ENCODE measurements around the gene EYS. TPM values are rescaled to one million over a fixed set of nuclear protein-coding genes. Genes with fewer than 3 reads are reported as not detected.
"Not testable (repeated sequence)": the region's sequence is repeated elsewhere in the genome, so short reads cannot be mapped to it uniquely, and the experiment has no call there.

The EYS gene
- total and polyA plus RNA-seq, 2 of the 13 experiments (the other 11 are each of a cell fraction or from before 2014, with no cell fraction given): 0.04 to 0.07 TPM

DNA sequence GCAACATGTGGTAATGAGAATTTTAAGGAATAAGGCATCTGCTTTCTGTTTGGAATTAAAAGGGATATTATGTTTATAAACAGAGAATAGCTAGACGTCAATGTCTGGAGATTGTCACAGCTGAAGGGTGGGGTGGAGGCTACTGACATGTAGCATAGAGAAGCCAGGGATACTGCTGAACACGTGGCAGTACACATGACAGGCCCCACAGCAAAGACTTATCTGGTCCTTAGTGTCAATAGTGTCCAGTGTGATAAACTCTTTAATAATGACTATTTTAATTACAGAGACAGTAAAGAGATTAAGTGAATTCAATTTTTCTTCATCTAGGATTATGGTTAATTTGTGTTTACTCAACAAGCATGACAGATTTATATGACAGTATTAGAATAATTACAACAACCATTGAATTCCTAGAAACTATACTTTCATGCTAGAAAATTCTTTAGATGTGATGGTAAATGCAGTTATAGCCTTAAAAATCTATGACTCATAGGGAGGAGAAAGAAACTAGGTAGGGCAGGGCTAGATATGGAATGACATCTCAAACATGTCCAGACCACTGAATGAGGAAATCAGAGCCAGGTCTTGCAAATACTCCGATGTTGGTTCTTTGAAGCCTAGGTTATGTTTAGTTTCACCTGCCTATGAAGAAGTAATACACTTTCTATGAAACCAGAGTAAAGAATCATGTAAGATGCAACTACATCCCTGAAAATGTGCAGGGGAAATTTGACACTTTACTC is 1671.9 kb downstream of the EYS start:
- no TSS peak for BruUV-seq (replicated peaks)
- Histone ChIP-seq H2AFZ (ENCODE audit: low read length) (no peak overlapping the region), H3K4me3 (replicated peaks in 1 of 3; ENCODE audit: insufficient read depth in 1 of 3, low read depth in 2 of 3, low read length in 3 of 3) (no peak overlapping the region), H3K4me1 (ENCODE audit: insufficient read depth, low read length) (no peaks in the 10 kb centered on the region), H3K36me3 (replicated peaks in 1 of 2; ENCODE audit: control insufficient read depth in 1 of 2, insufficient read depth in 2 of 2, low read length in 2 of 2) (no peaks in the 10 kb centered on the region), H3K4me2 (ENCODE audit: low read depth, low read length) (no peak overlapping the region), H3K79me2 (ENCODE audit: insufficient read depth, low read length) (no peaks in the 10 kb centered on the region), H3K9me3 (ENCODE audit: low read length) (no peaks in the 10 kb centered on the region), H3K27ac (ENCODE audit: extremely low read length, insufficient read depth, low read length) (no peak overlapping the region), H3K27me3 (ENCODE audit: control insufficient read depth in 1 of 2, insufficient read depth in 2 of 2, low read length in 2 of 2) (no peaks in the 10 kb centered on the region), H3K9ac (ENCODE audit: insufficient read depth, low read depth, low read length) (no peak overlapping the region), H4K20me1 (ENCODE audit: insufficient read depth, low read length) (no peaks in the 10 kb centered on the region)
- in situ Hi-C loops (cut with HindIII; ENCODE audit: extremely low pct_ligation_motif_present, low pct_unique_long_range_greater_than_20kb): no loop called here
- WGBS (ENCODE audit: low lambda C conversion rate): 9% methylated on average over 3 of the region's 3 CpGs
- TF ChIP-seq MXD4 (CRISPR knock-in tag; IDR thresholded peaks at IDR 0.05) (no peak), KLF11 (CRISPR knock-in tag; IDR thresholded peaks at IDR 0.05) (no peak), CREB1 (IDR thresholded peaks at IDR 0.05) (no peak; the same call in 1 of the 2 replicates), CREB1 (CRISPR knock-in tag; IDR thresholded peaks at IDR 0.05) (no peak)
- TF ChIP-seq, protein P1, sequence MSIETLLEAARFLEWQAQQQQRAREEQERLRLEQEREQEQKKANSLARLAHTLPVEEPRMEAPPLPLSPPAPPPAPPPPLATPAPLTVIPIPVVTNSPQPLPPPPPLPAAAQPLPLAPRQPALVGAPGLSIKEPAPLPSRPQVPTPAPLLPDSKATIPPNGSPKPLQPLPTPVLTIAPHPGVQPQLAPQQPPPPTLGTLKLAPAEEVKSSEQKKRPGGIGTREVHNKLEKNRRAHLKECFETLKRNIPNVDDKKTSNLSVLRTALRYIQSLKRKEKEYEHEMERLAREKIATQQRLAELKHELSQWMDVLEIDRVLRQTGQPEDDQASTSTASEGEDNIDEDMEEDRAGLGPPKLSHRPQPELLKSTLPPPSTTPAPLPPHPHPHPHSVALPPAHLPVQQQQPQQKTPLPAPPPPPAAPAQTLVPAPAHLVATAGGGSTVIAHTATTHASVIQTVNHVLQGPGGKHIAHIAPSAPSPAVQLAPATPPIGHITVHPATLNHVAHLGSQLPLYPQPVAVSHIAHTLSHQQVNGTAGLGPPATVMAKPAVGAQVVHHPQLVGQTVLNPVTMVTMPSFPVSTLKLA (IDR thresholded peaks at IDR 0.05): peak; percentile 73
- FAIRE-seq (no peak), ATAC-seq (no peak), DNase-seq (ENCODE audit: low spot score) (no peak)
- ChIA-PET POLR2A (no interaction called here), CTCF (ENCODE audit: low intra/inter-chr PET ratio, low total read pairs) (no interaction called here)
- intact Hi-C loops (cut with micrococcal nuclease; ENCODE audit: unreplicated experiment): no loop called here

DNA sequence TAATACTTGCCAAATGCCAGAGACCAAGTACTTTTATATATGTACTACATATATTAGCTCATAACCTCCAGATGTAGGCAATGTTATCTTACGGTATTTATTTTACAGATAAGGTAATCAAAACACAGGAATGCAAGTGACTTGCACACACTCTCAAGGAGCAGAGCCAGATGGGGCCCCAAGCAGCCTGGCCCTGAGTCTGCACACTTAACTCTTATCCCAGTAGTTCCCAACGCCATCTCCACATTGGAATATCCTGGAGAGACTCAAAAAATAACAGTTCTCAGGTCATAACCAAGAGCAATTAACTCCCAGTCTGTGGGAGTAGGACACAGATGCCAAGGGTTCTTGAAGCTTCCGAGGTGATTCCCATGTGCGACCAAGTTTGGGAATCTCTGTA is 1672.7 kb downstream of the EYS start:
- Histone ChIP-seq H2AFZ (ENCODE audit: low read length) (no peak overlapping the region), H4K20me1 (ENCODE audit: insufficient read depth, low read length) (no peaks in the 10 kb centered on the region), H3K9ac (ENCODE audit: insufficient read depth, low read depth, low read length) (no peak overlapping the region), H3K9me3 (ENCODE audit: low read length) (no peaks in the 10 kb centered on the region), H3K4me3 (replicated peaks in 1 of 3; ENCODE audit: insufficient read depth in 1 of 3, low read depth in 2 of 3, low read length in 3 of 3) (no peak overlapping the region), H3K79me2 (ENCODE audit: insufficient read depth, low read length) (no peaks in the 10 kb centered on the region), H3K27ac (ENCODE audit: extremely low read length, insufficient read depth, low read length) (no peak overlapping the region), H3K4me2 (ENCODE audit: low read depth, low read length) (no peak overlapping the region), H3K27me3 (ENCODE audit: control insufficient read depth in 1 of 2, insufficient read depth in 2 of 2, low read length in 2 of 2) (no peaks in the 10 kb centered on the region; a peak in 1 of 5 replicates), H3K36me3 (replicated peaks in 1 of 2; ENCODE audit: control insufficient read depth in 1 of 2, insufficient read depth in 2 of 2, low read length in 2 of 2) (no peaks in the 10 kb centered on the region), H3K4me1 (ENCODE audit: insufficient read depth, low read length) (no peaks in the 10 kb centered on the region)
- 58% methylated on average over 4 of the region's 4 CpGs for WGBS (ENCODE audit: low lambda C conversion rate)
- CTCF ChIA-PET (ENCODE audit: low intra/inter-chr PET ratio, low total read pairs): no interaction called here
- in situ Hi-C loops (cut with HindIII; ENCODE audit: extremely low pct_ligation_motif_present, low pct_unique_long_range_greater_than_20kb) (no loop called here), intact Hi-C loops (cut with micrococcal nuclease; ENCODE audit: unreplicated experiment) (no loop called here)
- ATAC-seq (no peak), DNase-seq (ENCODE audit: low spot score) (no peak), FAIRE-seq (no peak)
- POLR2A ChIA-PET: no interaction called here
- TF ChIP-seq ZNF761 (CRISPR knock-in tag; conservative IDR thresholded peaks at IDR 0.05): no peak
- no peak for TF ChIP-seq MAFG (CRISPR knock-in tag; IDR thresholded peaks at IDR 0.05)
- TF ChIP-seq ARHGAP35 (CRISPR knock-in tag; IDR thresholded peaks at IDR 0.05; ENCODE audit: borderline replicate concordance): no peak
- TF ChIP-seq SMC3 (IDR thresholded peaks at IDR 0.05; ENCODE audit: low read length): no peak
- TF ChIP-seq, protein P2, sequence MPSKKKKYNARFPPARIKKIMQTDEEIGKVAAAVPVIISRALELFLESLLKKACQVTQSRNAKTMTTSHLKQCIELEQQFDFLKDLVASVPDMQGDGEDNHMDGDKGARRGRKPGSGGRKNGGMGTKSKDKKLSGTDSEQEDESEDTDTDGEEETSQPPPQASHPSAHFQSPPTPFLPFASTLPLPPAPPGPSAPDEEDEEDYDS (CRISPR knock-in tag; IDR thresholded peaks at IDR 0.05): no peak
- BruUV-seq (replicated peaks): no TSS peak

DNA sequence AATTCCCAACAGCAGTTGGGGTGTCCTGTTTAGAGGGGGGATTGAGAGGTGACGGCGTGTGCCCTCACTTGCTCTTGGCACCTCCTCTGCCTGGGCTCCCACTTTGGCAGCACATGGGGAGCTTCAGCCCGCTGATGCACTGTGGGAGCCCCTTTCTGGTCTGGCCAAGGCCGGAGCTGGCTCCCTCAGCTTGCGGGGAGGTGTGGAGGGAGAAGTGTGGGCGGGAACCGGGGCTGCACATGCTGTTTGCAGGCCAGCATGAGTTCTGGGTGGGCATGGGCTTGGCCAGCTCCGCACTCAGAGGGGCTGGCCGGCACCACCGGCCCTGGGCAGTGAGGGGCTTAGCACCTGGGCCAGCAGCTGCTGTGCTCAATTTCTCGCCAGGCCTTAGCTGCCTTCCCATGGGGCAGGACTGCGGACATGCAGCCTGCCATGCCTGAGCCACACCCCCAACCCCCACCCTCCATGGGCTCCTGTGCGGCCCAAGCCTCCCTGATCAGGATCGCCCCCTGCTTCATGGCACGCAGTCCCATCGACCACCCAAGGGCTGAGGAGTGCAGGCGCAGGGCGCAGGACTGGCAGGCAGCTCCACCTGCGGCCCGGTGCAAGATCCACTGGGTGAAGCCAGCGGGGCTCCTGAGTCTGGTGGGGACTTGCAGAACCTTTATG is 1675.9 kb downstream of the EYS start:
- FAIRE-seq; H3K4me3 ChIP-seq (replicated peaks in 1 of 3; ENCODE audit: insufficient read depth in 1 of 3, low read depth in 2 of 3, low read length in 3 of 3); BruUV-seq (replicated peaks); H3K4me2 ChIP-seq (ENCODE audit: low read depth, low read length); H3K9ac ChIP-seq (ENCODE audit: insufficient read depth, low read depth, low read length); in situ Hi-C loops (cut with HindIII; ENCODE audit: extremely low pct_ligation_motif_present, low pct_unique_long_range_greater_than_20kb); DNase-seq (ENCODE audit: low spot score); H4K20me1 ChIP-seq (ENCODE audit: insufficient read depth, low read length); H3K36me3 ChIP-seq (replicated peaks in 1 of 2; ENCODE audit: control insufficient read depth in 1 of 2, insufficient read depth in 2 of 2, low read length in 2 of 2); POLR2A ChIA-PET; H3K9me3 ChIP-seq (ENCODE audit: low read length); H3K27ac ChIP-seq (ENCODE audit: extremely low read length, insufficient read depth, low read length); H3K27me3 ChIP-seq (ENCODE audit: control insufficient read depth in 1 of 2, insufficient read depth in 2 of 2, low read length in 2 of 2); ATAC-seq; H2AFZ ChIP-seq (ENCODE audit: low read length); H3K4me1 ChIP-seq (ENCODE audit: insufficient read depth, low read length); CTCF ChIA-PET (ENCODE audit: low intra/inter-chr PET ratio, low total read pairs); H3K79me2 ChIP-seq (ENCODE audit: insufficient read depth, low read length); intact Hi-C loops (cut with micrococcal nuclease; ENCODE audit: unreplicated experiment): not testable (repeated sequence)
- 78% methylated on average over 5 of the region's 21 CpGs for WGBS (ENCODE audit: low lambda C conversion rate)

All from HepG2 (cell line).